Calu3 (cell line): Measurements from ENCODE around the gene FPR1. TPM values are rescaled to one million over a fixed set of nuclear protein-coding genes. Genes with fewer than 3 reads are reported as not detected.

ENCODE experiments used
- BruUV-seq: library from RNA; stranded (reverse); fragments of 400-500 nt; replicated peaks from 2 replicates; lab custom pipeline; 2021; lab: Mats Ljungman, UMichigan
- CTCF ChIA-PET: fragments of 300-600 bp; sonication (Branson Sonifier 250); formaldehyde crosslinking; loops from one replicate; lab custom pipeline; 2022; ENCODE audit warnings: antibody characterized with exemption; lab: Charles Lee
- DNase-seq: peaks from one replicate; pipeline ENCODE4 v3.0.0; 2022
- H3K27ac Mint-ChIP-seq: one replicate; pipeline ENCODE4 v1.8.0; 2022; ENCODE audit warnings: mixed read lengths; ENCODE audit not compliant: unreplicated experiment
- H3K27me3 Mint-ChIP-seq: one replicate; pipeline ENCODE4 v1.8.0; 2022; ENCODE audit warnings: mixed read lengths; ENCODE audit not compliant: unreplicated experiment
- H3K36me3 Mint-ChIP-seq: one replicate; pipeline ENCODE4 v1.8.0; 2022; ENCODE audit warnings: mild to moderate bottlenecking, moderate library complexity, mixed read lengths; ENCODE audit not compliant: insufficient read depth, unreplicated experiment
- H3K4me1 Mint-ChIP-seq: one replicate; pipeline ENCODE4 v1.8.0; 2022; ENCODE audit warnings: mild to moderate bottlenecking, low read depth, mixed read lengths; ENCODE audit not compliant: unreplicated experiment
- H3K4me3 Mint-ChIP-seq: one replicate; pipeline ENCODE4 v1.8.0; 2022; ENCODE audit warnings: mild to moderate bottlenecking, low read depth, moderate library complexity, mixed read lengths; ENCODE audit not compliant: unreplicated experiment
- H3K9me3 Mint-ChIP-seq: one replicate; pipeline ENCODE4 v1.8.0; 2022; ENCODE audit warnings: low read depth, mixed read lengths; ENCODE audit not compliant: unreplicated experiment
- intact Hi-C: fragments of 100-400 bp; cut with micrococcal nuclease; formaldehyde crosslinking; loops from one replicate; pipeline ENCODE4 v1.10.0; 2022; ENCODE audit not compliant: unreplicated experiment
- total RNA-seq: library from RNA; stranded (reverse); gene quantifications from 2 replicates; pipeline ENCODE4 v1.2.3, GENCODE V29; 2022
- TF ChIP-seq, protein P1 (sequence below): fragments of 200-600 bp; IDR thresholded peaks from one replicate; pipeline ENCODE4 v1.8.0; 2022; ENCODE audit warnings: antibody characterized with exemption; ENCODE audit not compliant: unreplicated experiment

FPR1 gene
- total RNA-seq, 1 experiment from 2014 or later: not detected

DNA sequence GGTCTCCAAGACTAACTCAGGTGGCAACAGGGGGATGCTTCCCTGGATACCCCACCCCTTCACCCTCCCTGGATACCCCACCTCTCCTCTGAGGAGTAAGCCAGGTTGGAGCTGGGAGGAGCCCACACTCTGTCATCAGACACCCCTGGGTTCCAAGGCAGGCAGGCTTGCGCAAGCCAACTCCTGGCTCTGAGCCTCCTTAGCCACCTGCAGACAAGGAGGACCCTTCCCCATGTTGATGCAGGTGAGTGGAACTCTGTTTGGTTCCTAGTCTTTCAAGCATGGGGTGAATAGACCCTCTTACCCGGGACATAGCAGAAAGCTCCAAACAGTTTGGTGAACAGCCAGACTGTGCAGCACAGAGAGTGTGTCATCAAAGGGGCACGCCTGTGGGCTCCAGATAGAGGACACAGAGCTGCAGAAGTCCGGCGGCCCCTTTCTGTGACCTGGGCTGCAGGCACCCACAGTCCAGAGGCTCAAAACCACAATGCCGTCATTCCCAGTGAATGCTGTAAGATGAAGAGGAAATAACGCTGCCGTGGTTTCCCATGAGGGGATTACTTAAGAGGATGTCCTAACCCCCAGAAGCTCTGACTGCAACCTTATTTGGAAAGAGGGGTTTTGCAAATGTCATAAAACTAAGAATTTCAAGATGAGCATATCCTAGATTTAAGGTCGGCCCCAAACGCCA lies 15.8 kb downstream of the FPR1 start:
- H3K36me3 Mint-ChIP-seq: no peaks in the 10 kb centered on the region
- intact Hi-C loops: no loop called here
- CTCF ChIA-PET: no interaction called here
- H3K27ac Mint-ChIP-seq: no peak overlapping the region
- peaks cover 4% of the 10 kb centered on the region for H3K9me3 Mint-ChIP-seq
- TF ChIP-seq, protein P1, sequence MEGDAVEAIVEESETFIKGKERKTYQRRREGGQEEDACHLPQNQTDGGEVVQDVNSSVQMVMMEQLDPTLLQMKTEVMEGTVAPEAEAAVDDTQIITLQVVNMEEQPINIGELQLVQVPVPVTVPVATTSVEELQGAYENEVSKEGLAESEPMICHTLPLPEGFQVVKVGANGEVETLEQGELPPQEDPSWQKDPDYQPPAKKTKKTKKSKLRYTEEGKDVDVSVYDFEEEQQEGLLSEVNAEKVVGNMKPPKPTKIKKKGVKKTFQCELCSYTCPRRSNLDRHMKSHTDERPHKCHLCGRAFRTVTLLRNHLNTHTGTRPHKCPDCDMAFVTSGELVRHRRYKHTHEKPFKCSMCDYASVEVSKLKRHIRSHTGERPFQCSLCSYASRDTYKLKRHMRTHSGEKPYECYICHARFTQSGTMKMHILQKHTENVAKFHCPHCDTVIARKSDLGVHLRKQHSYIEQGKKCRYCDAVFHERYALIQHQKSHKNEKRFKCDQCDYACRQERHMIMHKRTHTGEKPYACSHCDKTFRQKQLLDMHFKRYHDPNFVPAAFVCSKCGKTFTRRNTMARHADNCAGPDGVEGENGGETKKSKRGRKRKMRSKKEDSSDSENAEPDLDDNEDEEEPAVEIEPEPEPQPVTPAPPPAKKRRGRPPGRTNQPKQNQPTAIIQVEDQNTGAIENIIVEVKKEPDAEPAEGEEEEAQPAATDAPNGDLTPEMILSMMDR: no peak
- BruUV-seq: no TSS peak
- peaks cover 32% of the 10 kb centered on the region for H3K27me3 Mint-ChIP-seq
- no peaks in the 10 kb centered on the region for H3K4me1 Mint-ChIP-seq
- no peak overlapping the region for H3K4me3 Mint-ChIP-seq
- no peak for DNase-seq

DNA sequence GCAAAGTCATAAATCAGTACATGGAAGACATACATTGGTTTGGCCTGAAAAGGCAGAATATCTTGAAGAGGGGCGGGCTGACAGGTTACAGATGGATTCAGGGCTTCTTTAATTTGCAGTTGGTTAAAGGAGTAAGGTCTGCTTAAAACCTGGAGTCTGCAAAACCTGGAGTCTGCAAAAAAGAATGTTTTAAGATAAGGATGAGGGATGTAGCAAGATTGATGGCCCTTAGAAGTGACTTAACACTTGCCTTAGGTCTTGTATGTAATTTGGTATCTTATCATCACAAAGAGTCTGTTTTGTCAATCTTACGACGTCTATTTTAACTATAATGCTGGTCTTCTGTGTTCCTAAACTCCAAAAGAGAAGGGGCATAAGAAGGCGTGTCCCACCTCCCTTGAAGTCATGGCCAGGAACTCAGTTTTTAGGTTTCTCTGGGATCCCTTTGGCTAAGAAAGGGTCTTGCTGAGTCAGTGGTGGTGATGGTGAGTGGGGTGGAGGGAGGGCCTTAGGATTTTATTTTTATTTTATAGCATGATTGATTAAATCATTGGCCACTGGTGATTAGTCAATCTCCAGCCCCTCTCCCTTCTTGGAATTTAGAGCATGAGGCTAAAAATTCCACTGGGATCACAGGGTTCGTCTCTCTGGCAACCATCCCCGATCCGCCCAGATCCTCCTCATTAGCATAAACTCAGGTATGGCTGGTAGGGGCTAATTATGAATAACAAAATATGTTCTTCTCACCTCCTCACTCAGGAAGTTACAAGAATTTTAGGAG lies 17.7 kb downstream of the FPR1 start:
- BruUV-seq: no TSS peak
- Mint-ChIP-seq H3K27me3 (peaks cover 19% of the 10 kb centered on the region), H3K27ac (no peak overlapping the region), H3K4me1 (no peaks in the 10 kb centered on the region), H3K9me3 (peaks cover 5% of the 10 kb centered on the region), H3K36me3 (no peaks in the 10 kb centered on the region), H3K4me3 (no peak overlapping the region)
- no peak for DNase-seq
- intact Hi-C loops: no loop called here
- TF ChIP-seq, protein P1: no peak
- CTCF ChIA-PET: no interaction called here

DNA sequence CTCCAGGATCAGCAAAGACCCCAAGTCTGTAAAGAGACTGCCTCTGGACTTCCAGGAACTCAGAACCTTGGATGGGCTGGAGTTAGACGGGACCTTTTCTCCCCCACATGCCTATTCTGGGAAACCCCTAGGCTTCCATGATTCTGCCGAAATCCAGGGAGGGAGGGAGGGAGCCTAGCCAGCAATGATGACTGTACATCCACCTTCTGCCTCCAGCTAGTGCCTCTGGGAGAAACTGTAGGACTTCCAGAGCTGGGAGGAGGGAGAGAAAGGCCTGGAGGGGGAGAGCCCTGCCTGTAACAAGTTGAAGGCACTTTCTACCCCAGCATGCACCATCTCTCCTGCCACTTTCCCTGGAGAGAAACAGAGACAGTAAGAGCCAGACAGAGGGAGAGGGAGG lies 21.9 kb downstream of the FPR1 start:
- CTCF ChIA-PET: interaction anchor here (0.6 to 0.7 kb wide), 2 partner anchors 10 to 1028 kb away, joined by 3 to 5 read pairs; no protein-coding TSS in a partner anchor
- intact Hi-C loops: no loop called here
- no peaks in the 10 kb centered on the region for H3K4me1 Mint-ChIP-seq
- no peak overlapping the region for H3K27ac Mint-ChIP-seq
- TF ChIP-seq, protein P1: no peak
- BruUV-seq: no TSS peak
- H3K27me3 Mint-ChIP-seq: peaks cover 28% of the 10 kb centered on the region
- no peaks in the 10 kb centered on the region for H3K36me3 Mint-ChIP-seq
- H3K9me3 Mint-ChIP-seq: peaks cover 12% of the 10 kb centered on the region
- H3K4me3 Mint-ChIP-seq: no peak overlapping the region
- DNase-seq: no peak

DNA sequence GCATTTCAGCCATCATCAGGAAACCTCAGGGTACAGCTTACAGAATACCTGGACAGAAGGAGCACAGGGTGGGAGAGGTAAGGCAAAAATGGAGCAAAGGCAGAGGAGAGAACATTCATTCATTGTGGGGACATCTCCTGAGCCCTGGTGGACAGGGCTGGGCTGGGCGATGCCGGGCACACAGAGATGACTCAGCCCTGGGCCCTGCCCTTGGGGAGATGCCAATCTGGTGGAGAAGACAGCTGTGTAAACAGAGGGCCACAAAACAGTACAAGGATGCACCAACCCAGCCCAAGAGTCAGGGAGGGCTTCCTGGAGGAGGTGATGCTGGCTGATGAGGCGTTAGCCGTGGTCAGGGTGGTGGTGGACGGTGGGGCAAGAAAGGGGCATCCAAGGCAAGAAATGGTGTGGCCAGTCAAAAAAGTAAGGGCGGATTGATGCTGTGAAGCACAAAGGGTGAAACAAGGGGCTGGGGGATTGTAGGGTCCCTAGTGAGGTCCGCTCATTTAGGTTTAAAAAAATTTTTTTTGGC lies 24.3 kb downstream of the FPR1 start:
- intact Hi-C loops: no loop called here
- Mint-ChIP-seq H3K4me3 (no peak overlapping the region), H3K4me1 (no peaks in the 10 kb centered on the region), H3K36me3 (no peaks in the 10 kb centered on the region), H3K9me3 (peaks cover 8% of the 10 kb centered on the region), H3K27me3 (peaks cover 52% of the 10 kb centered on the region), H3K27ac (no peak overlapping the region)
- TF ChIP-seq, protein P1: no peak
- BruUV-seq: no TSS peak
- no peak for DNase-seq
- CTCF ChIA-PET: interaction anchor here (0.6 kb wide), 1 partner anchor 360 kb away, joined by 3 read pairs; no protein-coding TSS in a partner anchor
